ENCODE measurements around the gene IQSEC3.
"Not testable (repeated sequence)": the region's sequence is repeated elsewhere in the genome, so short reads cannot be mapped to it uniquely, and the experiment has no call there.

- TF ChIP-seq CTCF (conservative IDR thresholded peaks at IDR 0.05); ZFX (IDR thresholded peaks at IDR 0.05): not testable (repeated sequence)
Measured at GRCh38 chr12:69677-70076, 3.1 kb downstream of the IQSEC3 start.
